ENCODE results near the gene OR4C12.
"Not testable (repeated sequence)": the region's sequence is repeated elsewhere in the genome, so short reads cannot be mapped to it uniquely, and the experiment has no call there.

Gene OR4C12

DNA sequence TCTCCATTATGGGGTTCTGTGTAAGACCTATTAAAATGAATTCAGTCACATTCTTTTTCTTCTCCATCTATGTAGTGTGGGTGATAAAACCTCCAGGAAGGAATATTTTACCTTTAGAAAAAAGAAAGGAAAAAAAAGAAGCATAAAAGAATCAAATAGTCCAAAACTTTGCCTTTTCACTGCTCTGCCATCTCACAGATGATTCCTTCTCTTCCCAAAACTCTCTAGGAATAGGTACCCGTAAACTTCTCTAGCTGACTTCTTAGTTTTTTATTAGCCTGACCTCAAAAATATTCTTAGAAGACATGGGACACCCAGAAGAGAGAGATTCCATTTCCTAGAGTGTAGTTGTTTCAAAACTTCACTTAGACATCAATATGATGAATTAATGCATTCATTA is at the start of gene OR4C12:
OR4C12 (minus strand) TSS at position 101 of the 400 bp plus-strand sequence; CDS start at position 67, 34 bp downstream.
- not testable (repeated sequence) for DNase-seq (ENCODE audit: low spot score)

GRCh38 chr11:50030193-50030592 is 47.9 kb upstream of the OR4C12 start:
- DNase-seq (ENCODE audit: low spot score), result no peak

- DNase-seq (ENCODE audit: low spot score), result no peak
Measured at GRCh38 chr11:49995565-49995964, 13.2 kb upstream of the OR4C12 start.

GRCh38 chr11:49973439-49973838 is 8.9 kb downstream of the OR4C12 start:
- DNase-seq (ENCODE audit: low spot score), result not testable (repeated sequence)

DNA sequence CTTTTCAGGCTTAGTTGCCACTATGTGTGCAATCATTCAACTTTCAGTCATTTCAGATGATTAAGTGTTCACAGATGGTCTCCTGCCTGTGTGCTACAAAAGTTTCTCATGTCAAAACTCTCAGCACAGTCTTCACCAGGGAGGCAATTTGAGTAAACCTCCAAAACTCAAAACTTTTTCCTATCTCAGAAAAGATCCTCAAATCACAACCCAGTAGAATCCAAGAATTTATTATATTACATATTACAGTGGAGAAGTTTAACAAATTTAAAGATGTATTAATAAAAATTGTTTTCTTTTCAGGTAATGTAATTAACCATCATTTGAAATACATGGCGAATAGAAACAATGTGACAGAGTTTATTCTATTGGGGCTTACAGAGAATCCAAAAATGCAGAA is 30.2 kb downstream of the OR4C12 start, which contains the start of gene OR4C13:
OR4C13 (plus strand) TSS at position 301 of the 400 bp plus-strand sequence; CDS start at position 333, 32 bp downstream.
- DNase-seq (ENCODE audit: low spot score), result no peak

GRCh38 chr11:49948701-49949100 is 33.6 kb downstream of the OR4C12 start:
- not testable (repeated sequence) for DNase-seq (ENCODE audit: low spot score)
